DMS153 (cell line): ENCODE results near the gene HPCAL1.

Experiments
- DNase-seq: peaks from one replicate; lab custom pipeline; 2025; lab: John Stamatoyannopoulos, UW

The HPCAL1 gene

DNA sequence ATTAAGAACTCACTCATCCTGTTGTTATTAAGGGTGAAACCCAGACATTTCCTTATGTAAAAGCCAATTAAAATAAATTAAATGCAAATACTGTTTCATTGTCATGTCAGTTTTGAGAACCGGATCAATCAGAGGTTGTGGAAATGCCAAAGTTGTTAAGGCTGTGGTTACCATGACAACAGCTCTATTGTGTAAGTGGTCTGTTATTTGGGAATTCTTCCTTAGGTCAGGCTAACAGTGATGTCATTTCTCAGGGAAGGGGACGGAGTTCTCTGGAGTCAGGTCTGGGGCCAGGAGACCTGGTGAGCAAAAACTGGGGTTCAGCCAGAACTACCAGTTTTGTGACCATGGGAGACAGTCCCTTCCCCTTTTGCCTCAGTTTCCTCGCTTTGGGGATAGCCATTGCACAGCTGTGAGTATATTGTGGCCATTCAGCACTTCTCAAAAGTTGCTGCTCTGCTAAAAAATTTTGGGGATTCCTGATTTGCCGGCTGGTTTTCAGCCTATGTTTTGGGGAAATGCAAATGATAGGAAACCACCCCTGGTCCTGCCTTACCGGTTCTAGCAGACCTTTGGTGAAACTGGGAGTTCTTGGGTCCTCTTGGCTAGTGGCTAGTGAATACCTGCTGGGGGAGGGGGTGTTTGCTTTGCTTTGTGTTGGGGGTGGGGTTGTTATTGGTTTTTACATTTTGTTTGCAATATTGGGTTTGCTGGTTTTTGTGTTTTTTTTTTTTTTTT is 21.6 kb downstream of the HPCAL1 start:
- DNase-seq: no peak

DNA sequence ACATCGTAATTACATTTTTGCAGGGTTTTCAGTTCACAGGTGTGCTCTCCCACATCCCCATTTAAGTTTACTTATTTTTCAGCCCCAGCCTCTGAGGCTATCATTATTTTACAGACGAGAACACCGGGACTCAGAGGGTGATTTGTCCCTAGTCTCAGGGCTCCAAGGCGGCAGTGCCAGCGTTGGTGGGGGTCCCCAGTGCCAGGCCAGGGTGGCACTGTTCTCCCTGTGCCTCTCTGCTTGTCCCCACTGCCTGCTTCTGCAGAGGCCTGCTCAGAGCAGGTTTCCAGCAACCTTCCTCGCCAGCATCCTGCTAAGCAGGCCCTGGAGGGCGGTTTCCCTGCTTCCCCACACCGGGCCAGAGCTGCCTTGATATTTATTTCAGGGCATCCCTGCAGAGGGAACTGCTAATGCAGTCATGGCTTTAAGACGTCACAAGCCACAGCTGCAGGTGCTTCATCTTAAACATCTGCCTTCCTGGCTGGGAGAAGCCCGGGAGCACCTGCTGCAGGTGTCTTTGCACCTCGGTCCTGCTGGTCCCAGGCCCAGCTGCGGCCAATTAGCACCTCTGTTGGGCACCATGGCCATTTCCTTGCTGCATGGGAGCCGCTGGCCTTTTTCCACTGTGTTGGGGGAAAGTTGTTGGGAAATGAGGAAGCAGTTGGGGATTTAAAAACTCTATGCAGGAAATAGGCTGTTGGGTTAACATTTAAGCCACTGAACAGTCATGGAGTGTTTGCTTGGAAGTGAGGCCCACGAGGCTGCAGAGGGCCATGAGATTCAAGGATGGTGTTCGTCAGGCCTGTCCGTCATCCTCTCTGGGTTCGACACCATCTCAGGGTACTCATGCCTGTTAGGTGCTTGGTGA is 22.8 kb downstream of the HPCAL1 start:
- DNase-seq: peak; percentile 58

DNA sequence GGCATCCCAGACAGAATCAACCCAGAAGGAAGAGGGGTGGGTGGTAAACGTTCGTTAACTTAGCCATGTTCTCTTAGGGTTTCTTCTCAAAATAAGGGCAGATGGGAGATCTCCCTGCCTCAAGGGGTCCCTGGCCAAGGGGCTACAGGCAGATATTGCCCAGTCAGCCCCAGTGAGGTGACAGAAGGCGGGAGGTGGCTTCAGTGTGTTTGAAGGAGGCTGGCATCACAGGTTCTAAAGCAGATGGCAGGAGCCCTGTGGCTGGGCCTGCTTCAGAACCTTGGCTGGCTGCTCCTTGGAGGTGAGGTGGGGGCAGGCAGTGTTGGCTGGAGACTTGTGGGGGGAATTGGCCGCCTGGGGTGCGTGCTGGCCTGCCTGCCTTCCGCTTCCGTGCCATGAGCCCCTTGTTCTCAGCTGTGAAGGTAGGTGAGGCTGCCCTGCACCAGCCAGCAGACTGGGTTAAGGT is 23.5 kb downstream of the HPCAL1 start:
- no peak for DNase-seq

DNA sequence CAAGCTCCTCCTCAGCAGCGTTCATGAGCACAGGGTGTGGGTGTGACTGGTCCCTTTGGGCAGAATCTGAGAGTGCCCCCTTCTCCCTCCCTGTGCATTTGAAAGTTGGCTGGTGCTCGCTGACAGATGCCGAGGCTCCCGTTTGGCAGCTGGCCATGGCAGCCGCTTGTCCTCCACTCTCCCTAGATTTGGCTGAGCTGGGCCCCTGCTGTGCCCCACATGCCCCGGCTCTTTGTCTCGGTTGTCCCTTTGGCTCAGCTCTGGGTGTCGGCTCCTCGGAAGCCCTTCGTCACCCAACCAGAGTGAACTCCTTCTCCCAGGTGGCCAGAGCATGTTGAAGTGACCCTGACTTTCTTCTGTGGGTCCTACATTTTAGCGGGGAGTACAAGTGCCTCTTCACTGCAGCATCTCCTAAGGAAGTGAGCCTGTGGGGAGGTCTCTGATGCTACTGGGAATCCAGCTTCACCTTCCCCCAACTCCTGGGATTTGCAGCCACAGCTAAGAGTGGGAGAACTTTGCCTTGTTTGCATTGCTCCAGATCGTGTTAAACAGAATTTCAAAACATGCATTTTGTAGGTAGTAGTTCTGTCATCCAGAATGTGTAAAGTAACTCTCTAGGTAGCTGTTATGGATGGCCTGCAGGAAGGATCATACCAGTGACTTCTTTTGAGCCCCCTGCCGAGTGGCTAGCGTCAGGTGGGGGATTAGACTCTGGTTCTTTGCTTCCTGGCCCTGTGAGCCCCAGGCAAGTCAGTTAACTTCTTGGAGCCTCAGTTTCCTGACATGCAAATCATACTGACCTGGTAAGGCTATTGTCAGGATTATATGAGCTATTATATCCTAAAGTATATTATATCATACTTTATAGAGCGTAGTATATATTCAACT is 24.2 kb downstream of the HPCAL1 start:
- DNase-seq: peak; percentile 36

DNA sequence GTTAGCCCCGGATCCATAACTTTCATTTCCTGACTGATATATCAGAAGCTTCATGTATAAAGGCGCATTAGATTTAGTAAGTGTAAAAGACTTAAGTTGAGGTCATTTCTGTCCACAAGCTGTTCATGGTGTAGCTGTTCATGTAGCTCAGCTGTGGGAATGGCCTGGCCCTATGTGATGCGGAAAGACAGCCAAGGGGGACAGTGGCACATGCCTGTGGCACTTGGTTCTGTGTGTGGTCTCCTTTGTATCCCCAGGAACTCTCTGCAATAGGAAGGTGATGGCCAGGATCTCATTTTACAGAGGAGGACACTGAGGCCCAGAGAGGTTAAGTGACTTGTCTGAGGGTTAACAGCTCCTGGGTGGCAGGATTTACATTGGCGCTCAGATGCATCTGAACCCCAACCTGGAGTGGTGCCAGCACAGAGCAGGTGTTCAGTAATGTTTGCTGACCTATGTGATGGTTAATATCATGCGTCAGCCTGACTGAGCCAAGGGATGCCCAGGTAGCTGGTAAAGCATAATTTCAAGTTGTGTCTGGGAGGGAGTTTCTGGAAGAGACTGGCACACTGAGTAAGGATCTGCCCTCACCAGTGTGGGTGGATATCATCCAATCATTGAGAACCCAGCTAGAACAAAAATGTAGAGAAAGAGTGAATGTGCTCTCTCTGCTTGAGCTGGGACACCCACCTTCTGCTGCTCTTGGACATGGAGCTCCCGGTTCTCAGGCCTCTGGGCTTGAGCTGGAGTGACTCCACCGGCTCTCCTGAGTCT is 25.4 kb downstream of the HPCAL1 start:
- DNase-seq: peak; percentile 34

DNA sequence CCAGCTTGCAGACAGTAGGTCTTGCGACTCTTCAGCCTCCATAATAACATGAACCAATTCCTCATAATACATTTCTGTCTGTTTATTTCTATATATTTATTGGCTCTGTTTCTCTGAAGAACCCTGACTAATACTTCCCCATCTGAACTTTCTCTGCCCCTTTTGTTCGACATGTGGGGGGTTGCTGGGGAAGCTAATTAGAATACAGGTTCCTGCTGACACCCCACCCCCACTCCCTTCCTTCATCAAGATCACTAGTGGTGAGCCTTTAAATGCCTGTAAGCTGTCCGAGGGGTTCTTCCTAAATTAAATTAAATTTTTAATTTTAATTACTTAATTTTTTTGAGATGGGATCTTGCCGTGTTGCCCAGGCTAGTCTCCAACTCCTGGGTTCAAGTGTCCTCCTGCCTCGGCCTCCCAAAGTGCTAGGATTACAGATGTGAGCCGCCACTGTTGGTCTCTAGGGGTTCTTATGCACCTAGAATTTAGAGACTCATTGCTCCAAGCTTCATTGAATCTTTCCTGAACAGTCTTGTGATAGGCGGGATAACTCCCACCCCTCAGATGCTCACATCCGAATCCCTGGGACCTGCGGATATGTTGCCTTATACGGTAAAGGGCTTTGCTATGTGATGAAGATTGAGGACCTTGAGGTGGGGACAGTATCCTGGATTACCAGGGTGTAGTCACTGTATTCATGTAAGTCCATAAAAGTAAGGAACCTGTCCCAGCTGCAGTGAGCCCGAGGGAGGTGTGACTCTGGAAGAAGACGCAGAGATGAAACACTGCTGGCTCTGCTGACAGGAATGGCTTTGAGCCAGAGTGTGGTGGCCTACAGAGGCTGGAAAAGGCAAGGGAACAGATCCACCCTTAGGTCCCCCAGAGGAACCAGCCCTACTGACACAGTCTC is 26.2 kb downstream of the HPCAL1 start:
- no peak for DNase-seq

DNA sequence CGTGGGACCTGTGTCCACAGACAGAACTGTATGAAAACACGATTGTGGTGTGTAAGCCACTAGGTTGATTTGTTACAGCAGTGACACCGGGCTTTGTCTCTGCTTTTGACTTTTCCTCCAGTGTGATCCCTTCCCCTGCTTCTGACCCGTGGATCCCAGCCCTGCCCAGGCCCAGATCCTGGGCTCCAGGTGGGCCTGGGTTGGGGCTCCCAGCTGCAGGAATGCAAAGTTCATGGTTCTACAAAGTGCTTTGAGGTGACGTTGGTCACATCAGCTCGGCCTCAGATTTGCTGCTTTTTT is 26.8 kb downstream of the HPCAL1 start:
- no peak for DNase-seq

DNA sequence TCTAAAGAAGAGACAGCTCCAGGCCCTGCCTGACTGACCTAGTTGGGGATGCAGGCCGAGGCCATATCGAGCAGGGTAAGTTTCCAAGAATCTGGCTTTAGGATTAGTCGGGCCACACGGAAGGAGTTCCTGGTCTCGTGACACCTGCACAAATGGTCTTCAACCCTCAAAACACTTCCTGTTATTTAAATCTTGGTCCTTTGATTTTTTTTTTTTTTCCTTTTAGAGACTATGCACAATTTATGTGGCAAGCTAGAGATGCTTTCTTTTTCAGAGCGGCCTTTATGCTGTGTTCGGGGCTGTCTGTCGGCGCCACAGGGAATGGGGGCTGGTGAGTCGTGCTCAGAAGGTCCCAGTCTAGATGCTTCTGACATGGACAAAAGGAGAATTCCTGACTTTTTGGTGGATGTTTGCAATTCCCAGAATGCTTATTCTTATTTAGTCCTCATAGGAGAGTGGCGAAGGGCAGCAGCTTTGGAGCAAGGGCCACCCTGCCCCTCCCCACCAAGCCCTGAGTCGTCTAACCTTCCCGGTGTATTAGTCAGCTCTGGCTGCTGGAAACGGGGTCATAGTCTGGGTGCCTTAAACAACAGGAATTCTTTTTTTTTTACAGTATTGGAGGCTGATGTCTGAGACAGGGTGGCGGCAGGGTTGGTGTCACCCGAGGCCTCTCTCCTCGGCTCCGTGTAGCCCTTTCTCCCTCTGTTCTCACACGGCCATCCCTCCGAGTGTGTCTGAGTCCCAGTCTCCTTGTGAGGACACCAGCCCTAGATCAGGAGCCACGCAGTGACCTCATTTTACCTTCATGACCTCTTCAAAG is 27.4 kb downstream of the HPCAL1 start:
- no peak for DNase-seq

DNA sequence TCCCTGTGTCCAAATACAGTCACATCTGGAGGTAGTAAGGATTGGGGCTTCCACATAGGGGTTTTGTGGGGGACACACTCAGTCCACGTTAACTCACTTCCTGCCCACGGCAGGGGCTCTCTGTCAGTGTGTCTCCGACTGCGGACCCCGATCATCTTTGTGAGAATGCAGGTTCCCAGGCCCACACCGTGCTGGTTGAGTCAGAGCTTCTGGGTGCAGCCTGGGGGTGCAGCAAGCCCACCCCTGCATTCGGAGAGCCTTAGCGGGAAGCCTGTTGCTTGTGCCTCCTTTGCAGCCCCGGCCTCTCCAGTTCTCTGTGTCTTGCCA is 28.0 kb downstream of the HPCAL1 start:
- DNase-seq: no peak

DNA sequence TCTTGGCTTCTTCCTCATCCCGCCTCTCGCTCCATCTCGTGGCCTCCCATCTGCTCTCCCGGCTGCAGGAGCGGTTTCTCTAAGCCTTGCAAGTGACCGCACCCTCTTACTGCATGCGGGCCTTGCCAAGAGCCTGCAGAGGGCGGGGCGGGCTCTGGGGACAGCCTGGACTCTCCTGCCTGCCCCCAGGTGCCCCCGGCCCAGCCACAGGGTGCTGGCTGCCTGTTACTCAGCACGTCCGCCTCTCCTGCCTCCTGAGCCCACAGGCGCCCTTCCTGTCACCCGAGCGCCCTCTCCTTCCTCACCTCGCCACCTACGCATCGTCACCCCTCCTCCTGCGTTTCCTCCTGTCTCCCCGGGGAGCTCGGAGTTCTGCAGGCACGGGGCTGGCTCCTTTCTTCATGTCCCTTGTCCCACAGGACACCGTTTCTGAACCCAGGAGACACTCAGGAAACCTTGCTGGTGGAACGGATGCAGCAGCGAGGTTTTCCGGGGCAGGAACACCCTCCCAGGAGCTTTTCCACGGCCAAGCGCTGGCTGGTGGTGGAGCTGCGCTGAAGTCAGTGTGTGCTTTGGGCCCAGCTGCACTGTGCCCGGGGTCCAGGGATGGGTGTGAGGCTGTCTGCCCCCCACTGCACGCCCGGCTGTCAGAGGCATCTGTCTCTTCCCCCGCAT is 28.5 kb downstream of the HPCAL1 start:
- DNase-seq: peak; percentile 72

DNA sequence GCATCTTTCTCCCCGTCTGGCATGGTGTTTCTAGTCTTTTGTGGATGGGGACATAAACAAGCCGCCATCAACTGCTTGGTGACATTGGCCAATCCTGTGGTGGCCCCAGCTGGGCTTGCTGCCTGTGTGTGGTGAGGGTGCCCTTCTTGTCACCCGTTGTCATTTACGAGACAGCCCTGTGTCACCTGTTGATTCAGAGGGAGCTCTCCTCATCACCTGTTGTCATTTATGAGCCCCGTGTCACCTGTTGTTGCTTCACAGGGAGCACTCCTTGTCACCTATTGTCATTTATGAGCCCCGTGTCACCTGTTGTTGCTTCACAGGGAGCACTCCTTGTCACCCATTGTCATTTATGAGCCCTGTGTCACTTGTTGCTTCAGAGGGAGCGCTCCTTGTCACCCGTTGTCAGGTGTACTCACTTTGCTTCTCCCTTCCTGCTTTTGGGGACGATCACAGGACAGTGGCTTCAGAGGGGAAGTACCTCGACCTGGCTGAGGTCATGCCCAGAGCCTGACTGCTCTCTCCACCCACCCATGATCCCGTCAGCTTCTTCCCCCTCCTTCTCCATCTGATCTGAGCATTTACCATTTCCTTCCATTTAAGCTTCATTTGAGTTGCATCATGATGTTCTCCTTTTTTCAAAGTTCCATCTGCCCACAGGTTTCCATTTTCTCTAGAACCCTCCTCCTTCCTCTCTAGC is 29.1 kb downstream of the HPCAL1 start:
- peak; percentile 70 for DNase-seq

DNA sequence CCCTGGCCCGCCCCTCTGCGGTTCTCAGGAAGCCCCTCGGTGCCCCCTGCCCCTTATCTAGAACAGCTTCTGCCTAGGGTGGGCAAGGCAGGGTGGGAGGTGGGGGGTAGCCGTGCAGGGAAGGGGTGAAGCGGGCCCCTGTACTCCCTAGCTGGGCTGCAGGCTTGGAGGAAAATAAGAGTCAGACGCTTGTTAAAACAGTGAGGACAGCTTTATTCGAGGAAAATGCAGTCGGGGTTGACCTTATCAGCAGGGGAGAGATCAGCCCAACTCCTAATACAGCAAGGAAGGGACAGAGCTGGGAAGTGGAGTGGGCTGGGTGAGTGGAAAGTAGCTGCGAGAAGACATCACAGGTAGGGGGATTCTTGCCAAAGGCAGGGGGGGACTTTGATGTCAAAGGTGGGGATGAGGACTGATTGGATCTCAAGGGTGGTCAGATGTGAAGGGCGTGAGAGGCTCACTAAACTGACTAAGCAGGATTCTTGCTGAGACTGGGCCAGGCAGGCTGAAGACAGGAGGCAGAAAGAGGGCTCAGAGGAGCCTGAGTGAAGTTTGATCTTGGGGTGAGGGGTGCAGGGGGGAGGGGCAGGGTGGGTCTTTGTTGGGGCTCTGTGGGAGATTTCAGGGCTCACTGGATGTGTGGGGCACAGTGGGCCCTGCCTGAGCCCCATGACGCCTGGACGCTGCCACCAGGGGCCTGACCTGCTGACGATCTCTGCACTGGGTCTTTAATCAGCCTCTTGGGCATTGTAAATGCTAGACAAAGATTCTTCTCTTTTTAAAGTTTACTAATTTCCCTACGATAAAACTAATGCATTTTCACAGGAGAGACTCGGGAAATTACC is 29.9 kb downstream of the HPCAL1 start:
- no peak for DNase-seq

DNA sequence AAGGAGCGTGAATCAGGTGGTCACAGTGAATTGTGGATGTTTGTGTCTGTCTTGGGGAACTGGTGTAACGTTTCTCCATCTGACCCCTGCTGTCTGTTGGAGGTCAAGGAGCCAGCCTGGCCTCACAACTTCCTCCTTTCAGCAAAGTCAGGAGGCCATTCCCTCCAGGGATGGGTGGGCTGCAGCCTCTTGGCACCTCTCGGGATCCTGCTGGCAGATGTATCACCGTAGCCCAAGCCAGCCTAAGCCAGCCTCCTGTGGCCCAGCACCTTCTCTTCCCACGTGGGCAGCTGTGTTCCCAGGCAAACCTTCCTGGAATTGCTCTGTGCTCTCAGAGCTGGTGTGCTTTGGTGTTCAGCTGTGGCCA is 30.5 kb downstream of the HPCAL1 start:
- DNase-seq: no peak

DNA sequence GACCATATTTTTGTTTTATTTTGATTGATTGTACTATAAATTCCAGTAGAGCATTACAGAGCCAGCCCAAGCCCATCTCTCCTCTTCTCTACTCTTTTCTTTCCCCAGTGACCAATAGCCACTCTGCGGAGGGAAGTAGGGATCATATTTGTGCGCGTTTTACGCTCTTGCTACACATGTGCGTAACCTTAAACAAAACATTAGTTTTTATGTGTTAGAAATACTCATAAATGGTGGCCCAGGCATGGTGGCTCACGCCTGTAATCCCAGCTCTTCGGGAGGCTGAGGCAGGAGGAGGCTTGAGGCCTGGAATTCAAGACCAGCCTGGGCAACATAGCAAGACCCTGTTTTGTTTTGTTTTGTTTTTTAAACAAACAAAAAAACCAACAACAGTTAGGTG is 31.3 kb downstream of the HPCAL1 start:
- no peak for DNase-seq

DNA sequence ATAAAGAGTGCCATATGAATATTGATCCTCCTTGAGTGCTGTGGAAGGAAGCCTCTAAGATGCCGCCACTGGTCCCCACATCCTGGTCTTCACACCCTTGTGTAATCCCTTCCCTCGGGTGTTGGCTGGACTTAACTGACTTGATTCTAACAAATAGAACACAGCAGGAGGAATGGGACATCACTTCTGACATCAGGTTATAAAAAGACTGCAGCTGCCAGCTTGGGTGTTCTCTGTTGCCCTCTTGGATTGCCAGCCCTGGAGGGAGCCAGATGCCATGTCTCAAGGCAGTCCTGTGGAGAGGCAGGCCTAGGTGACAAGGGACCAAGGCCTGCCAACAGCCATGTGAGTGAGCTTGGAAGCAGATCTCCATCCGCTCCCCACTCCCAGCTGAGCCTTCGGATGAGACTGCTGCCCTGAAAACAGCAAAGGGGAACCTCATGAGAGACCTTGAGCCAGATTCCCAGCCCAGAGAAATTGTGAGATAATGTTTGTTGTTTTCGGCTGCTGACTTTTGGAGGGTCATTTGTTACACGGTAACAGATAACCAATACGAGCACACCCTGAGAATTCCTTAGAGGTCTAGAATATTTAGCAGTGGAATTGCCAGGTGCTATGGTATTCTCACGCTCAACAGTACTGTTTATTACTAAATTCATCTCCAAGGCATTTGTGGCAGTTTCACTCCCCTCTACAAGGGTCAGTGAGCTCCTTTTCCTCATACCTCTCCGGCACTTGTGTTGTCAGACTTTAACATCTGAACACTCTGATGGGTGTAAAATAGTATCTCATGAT is 32.5 kb downstream of the HPCAL1 start:
- DNase-seq: no peak

DNA sequence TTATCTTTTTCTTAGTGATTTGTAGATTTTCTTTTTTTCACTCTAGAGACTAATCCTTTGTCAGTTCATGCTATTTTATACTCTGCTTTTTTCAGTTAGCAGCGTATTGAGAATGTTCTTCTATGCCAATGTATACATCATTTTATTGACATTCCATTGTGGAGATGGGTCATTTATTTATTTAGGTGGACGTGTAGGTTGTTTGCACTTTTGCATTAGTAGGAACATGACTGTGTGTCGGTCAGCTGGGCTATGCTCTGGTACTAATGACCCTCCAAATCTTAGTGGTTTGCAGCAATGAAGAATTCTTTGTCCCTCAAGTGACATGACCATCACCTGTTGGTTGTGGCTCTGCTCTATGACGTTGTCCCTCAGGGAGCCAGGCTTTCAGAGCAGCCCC is 33.6 kb downstream of the HPCAL1 start:
- no peak for DNase-seq
